Activated T-cell treated with anti-CD3 and anti-CD28 coated beads for 48 hours (primary cell): ENCODE results near the gene GGCX.
"Not testable (repeated sequence)": the region's sequence is repeated elsewhere in the genome, so short reads cannot be mapped to it uniquely, and the experiment has no call there.

ENCODE experiments used
- DNase-seq: peaks from one replicate; pipeline ENCODE4 v3.0.0-alpha.2; 2020; ENCODE audit warnings: low read depth

GGCX gene

GRCh38 chr2:85561280-85562212 is at the start of gene GGCX:
Gene GGCX (minus strand): TSS chr2:85561493. CDS start chr2:85561428, 65 bp downstream.
- DNase-seq, result peak; percentile 96

GRCh38 chr2:85607268-85608215 is 46.2 kb upstream of the GGCX start:
- no peak for DNase-seq

GRCh38 chr2:85606116-85606455 is 44.8 kb upstream of the GGCX start:
- DNase-seq, result no peak

GRCh38 chr2:85605406-85606115 is 44.3 kb upstream of the GGCX start:
- DNase-seq, result no peak

- DNase-seq, result no peak
Measured at GRCh38 chr2:85604568-85605339, 43.5 kb upstream of the GGCX start.

- not testable (repeated sequence) for DNase-seq
Measured at GRCh38 chr2:85604133-85604444, 42.8 kb upstream of the GGCX start.

GRCh38 chr2:85602476-85603234 is 41.4 kb upstream of the GGCX start, which contains the start of gene TMEM150A:
Gene TMEM150A (minus strand): TSS chr2:85602698. CDS start chr2:85601948, 750 bp downstream.
- DNase-seq, result peak; percentile 88

GRCh38 chr2:85601771-85602475 is 40.6 kb upstream of the GGCX start:
- no peak for DNase-seq

- DNase-seq, result no peak
Measured at GRCh38 chr2:85600951-85601770, 39.9 kb upstream of the GGCX start.

GRCh38 chr2:85600235-85600575 is 38.9 kb upstream of the GGCX start:
- DNase-seq, result no peak

GRCh38 chr2:85599468-85600234 is 38.4 kb upstream of the GGCX start:
- no peak for DNase-seq

GRCh38 chr2:85598594-85599340 is 37.5 kb upstream of the GGCX start:
- no peak for DNase-seq

- no peak for DNase-seq
Measured at GRCh38 chr2:85597241-85597640, 35.9 kb upstream of the GGCX start.

GRCh38 chr2:85596486-85597143 is 35.3 kb upstream of the GGCX start:
- DNase-seq, result no peak

- peak; percentile 24 for DNase-seq
Measured at GRCh38 chr2:85596026-85596333, 34.7 kb upstream of the GGCX start.

GRCh38 chr2:85595301-85596025 is 34.2 kb upstream of the GGCX start, which contains the start of gene RNF181:
Gene RNF181 (plus strand): TSS chr2:85595745. CDS start chr2:85595764, 19 bp downstream.
- DNase-seq, result peak; percentile 83
